ENCODE data around the gene FGF12.

DNA sequence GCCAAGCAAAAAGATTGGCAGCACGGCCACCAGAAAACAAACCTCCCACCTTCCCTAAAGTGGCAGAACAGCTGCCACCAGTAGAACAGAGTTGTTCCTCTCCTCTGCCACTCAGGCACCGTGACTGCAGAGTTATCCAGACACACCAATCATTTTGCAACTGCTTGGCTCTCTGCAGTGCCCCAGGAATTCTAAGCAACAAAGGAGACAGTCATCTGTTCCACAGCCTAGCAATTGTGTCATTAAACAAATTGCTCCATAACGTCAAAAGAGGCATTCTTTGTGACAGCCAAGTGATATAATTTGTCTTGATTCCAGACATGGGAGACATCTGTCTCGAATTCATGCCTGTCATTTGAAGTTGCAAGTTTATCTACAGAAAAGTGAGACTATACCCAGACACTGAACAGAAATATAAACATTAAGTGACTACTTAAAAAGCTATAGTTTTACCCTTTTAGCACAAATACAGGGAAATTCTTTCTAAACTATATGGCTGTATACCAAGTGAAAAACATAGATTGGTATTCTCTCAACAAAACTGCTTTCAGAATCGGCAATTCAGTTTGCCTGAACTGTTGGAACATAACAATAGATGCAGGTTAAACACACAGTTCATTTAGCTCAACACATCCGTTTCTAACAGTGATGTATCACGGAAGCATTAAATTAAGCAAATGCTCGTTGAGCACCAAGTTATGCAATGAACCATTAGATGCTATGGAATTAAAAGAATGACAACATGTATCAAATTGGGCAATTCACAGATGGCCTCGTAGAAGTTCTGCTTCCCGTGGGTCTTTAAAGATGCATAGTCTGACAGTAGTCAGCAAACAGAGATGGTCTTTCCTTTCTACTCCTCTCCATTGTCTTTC lies 281.3 kb downstream of the FGF12 start:
- TF ChIP-seq ZNF274 (IDR thresholded peaks at IDR 0.05; ENCODE audit: low read depth, low read length): no peak
- TF ChIP-seq SUZ12 (IDR thresholded peaks at IDR 0.05; ENCODE audit: extremely low read depth, insufficient read depth, insufficient read length): no peak
